HG03460 (cell line): ENCODE data around the gene PSMD11.
A peak's percentile ranks its signal among the peaks of the same experiment; 100 is the strongest.

Experiments used
- ATAC-seq: cut with Tn5 transposase; IDR thresholded peaks from one replicate; pipeline ENCODE4 v1.9.1; 2021; ENCODE audit not compliant: unreplicated experiment

The PSMD11 gene

DNA sequence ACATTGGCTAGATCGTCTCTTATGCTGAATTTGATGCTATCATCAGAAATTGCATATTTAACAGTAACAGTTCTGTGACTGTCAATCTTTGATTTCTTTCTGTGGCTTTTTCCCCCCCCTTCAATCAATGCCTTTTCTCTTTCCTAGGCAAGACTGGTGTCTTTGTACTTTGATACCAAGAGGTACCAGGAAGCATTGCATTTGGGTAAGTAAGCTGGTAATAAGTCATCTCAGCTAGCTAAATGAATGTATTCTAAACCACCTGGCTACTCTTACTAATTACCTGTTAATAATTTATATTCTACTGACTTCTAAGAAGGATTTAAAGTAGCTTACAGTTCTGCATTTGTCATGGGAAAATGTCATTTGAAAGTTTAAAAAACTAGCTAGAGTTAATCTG, 20.1 kb downstream of the PSMD11 start:
- no peak for ATAC-seq

DNA sequence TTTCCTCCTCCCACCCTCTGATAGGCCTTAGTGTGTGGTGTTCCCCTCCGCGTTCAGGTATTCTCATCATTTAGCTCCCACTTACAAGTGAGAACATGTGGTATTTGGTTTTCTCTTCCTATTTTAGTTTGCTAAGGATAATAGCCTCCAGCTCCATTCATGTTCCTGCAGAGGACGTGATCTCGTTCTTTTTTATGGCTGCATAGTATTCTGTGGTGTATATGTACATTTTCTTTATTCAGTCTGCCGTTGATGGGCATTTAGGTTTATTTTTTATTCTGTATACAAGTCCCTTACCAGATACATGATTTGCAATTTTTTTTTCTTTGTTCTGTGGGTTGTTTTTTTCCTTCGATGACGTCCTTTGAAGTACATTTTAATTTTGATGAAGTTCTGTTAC, 23.6 kb downstream of the PSMD11 start:
- no peak for ATAC-seq

DNA sequence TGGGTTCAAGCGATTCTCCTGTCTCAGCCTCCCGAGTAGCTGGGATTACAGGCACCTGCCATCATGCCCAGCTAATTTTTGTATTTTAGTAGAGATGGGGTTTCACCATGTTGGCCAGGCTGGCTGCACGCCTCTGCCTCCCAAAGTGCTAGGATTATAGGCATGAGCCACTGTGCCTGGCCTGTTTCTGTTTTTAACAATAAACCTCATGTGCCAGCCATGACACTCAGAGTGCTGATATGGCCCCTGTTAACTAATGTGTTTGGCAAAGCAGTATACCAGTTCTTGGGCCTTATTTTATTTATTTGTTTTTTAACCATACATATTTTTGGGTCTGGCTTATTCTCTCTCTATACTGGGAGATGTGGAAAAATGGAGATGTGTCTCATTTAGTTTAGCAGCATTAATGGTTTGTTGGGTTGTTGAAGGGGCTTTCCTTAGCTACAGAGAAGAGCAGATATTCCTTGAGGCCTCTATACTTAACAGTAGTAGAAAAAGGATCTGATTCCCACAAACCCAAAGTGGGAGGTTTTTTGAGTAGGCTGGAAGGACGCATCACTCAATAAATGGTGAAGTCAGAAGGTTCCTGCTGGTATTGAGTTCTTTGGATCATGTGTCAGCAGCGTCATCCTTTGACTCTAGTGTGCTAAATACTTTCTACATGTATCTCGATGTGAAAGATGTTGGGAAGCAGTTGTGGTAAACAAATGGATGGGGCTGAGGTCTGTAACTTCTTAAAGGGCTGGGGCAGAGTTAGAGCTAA, 26.3 kb downstream of the PSMD11 start:
- ATAC-seq: no peak

DNA sequence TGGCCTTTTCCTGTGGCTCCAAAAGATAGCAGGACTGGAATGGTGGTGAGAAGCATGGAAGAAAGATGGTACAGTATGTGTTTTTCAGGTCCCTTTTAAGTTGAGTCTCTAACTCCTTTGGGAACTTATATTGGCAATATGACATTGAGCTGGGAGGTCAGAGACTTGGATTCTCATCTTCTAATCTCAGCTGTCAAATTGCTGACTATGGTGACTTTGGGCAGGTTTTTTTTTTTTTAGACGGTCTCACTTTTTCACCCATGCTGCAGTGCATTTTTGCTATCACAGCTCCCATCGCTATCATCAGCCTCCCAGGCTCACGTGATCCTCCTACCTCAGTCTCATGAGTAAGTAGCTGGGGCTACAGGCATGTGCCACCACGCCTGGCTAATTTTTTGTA, 27.3 kb downstream of the PSMD11 start:
- ATAC-seq: no peak

DNA sequence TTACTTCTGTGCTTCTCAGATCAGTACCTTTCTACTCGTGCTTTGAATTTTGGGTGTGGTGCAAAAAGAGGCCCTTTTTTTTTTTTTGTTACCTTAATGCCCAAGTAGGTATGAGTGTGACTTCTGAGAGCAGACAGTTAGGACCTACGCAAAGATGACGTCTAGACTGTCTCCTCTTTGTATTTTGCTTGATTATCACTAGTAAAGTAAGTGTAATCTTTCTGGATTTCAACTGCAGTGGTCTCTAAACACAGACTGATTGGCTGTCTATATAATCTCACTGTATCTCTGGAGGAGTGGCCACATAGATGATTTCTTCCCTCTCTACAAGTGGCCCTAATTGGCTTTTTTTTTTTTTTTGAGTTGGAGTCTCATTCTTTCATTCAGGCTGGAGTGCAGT, 30.9 kb downstream of the PSMD11 start:
- ATAC-seq: no peak

DNA sequence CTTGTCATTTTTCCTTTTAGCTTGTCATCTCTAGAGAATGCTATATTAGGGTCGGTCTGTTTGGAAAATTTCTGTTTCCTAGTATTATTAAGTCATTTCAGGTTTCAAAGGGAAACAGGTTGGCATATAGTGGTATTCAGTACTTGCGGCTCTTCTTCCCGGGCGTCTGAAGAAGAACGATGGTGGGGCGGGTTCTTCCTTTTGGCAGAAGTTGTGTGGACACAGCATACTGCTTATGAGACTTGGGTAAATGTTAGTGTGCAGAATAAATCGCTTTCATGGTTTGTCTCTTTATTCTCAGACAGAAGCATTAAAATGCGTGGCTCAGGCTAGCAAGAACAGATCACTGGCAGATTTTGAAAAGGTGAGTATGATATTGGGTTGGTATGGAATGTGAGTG, 32.9 kb downstream of the PSMD11 start:
- ATAC-seq: no peak

DNA sequence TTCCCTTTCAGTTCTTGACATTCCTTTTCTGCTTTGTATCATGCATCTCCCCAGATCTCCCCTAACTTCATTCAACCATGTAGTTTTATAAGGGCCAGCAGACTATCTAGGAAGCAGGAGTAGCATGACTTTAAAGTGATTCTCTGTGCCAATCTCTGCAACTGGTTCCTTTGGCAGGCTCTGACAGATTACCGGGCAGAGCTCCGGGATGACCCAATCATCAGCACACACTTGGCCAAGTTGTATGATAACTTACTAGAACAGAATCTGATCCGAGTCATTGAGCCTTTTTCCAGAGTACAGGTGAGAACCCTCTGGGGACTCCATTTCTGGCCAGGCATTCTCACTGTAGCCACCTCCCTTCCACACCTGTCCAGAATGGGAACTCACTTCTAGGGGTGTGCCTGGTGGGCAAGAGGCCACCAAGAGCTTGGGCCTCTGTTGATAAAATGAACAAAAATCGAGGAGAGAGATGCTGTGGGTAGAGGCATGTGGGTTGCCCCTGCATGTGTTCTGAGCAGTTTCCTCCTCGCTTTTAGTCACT, 34.8 kb downstream of the PSMD11 start:
- ATAC-seq: no peak

DNA sequence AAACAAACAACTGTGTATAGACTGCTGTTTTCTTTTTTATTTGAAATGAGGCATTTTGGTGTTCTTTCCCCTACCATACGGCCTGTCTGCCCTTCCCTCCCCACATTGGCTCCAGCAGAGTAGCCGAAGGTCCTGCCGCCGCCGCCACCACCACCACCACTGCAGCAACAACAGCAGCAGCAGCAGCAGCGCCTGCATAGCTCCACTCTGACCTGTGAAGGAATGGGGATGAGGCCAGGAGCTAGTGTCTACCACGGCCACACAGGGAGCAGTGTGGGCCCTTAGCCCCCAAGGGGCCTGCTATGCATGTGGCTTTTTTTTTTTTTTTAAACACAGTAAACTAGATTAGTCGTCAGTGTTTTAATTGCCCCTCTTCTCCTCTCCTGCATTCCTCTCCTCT, 36.9 kb downstream of the PSMD11 start:
- ATAC-seq: no peak

DNA sequence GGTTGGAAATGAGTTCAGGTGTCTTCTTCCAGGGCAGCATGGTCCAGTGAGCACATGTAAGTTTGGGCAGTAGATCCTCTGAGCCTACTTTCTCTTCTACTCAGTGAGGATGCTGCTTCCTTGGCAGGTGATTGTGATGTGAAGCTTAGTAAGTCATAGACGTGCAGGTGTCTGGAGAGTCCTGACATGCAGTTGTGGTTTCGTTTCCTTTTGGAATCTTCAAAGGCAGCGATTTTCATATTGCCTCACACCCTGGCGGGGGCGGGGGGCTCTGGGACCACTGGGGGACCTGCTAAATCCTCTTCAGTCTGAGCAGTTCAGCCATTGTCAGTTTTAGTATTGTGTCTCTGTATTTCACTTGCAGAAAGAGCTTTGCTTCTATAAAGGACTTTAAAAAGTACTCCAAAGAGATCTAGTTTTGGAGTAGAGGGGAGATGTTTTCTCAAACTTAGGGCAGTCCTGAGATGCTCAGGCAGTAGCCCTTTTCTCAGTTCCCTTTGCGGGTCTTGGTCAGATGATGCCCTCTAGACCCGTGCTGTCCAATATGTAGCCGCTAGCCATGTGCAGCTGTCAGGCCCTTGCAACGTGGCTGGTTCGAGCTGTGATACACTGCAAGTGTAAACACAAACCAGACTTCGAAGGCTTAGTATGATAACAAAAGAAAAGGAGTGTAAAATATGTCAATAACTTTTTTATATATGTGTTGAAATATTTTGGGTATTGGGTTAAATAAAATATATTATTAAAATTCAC, 38.4 kb downstream of the PSMD11 start:
- ATAC-seq: no peak

DNA sequence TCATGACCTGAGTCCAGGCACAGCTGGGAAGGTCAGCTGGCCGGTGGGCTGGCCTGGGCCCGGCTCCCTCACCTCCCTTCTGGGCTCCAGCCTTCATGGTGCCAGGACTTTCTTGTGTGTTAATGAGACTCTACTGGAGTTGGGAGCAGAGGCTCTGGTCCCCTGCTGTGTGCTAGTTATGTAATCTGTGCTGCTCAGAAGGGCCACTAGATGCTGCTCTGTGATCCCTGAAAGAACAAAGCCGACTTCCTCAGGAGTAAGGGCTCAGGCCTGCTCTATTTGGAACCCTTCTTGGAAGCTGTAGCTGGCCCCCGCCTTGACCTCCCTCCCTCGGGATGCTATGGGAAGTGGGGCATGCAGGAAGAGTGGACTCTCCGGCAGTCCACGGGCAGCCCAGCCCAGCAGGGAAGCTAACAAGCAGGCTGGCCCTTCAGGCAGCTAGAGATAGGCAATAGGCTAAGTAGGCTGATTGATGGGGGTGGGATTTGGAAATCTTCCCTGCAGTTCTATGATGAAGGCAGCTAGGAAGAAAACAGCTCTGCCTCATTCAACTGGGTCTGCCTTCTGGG, 39.2 kb downstream of the PSMD11 start:
- ATAC-seq: no peak

DNA sequence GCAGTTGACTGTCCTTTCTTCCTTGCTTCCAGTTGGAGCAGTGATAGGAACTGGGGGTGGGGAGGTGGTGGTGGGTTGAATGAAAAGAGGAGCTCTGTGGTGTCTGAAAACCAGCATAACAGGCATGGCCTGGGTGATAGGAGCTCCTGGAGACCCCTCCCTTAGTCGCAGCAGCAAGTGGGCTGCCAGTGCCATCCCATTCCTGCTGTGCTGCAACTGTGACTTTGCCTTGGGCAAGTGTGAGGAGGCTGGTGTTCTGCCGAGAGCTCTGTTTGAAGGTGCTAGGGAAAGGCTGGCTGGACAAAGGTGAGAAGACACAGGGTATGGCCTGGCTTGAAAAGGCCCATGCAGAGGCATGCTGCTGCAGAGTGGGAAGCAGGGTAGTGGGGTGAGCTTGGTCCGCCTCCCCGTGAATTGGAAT, 39.7 kb downstream of the PSMD11 start:
- ATAC-seq: no peak

DNA sequence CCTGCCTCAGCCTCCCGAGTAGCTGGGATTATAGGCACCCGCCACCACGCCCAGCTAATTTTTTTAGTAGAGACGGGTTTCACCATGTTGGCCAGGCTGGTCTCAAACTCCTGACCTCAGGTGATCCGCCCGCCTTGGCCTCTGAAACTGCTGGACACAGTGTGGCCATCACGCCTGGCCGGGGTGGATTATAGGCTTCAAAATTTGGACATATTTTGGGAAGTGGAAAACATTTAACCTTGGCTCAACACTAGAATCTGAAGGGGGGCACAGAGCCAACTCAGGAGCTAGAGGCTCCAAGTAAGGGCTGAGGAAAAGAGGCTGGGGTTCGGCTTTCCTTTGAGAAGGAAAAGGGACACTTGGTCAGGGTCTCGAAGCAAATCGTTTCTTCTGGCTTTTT, 40.3 kb downstream of the PSMD11 start:
- no peak for ATAC-seq

DNA sequence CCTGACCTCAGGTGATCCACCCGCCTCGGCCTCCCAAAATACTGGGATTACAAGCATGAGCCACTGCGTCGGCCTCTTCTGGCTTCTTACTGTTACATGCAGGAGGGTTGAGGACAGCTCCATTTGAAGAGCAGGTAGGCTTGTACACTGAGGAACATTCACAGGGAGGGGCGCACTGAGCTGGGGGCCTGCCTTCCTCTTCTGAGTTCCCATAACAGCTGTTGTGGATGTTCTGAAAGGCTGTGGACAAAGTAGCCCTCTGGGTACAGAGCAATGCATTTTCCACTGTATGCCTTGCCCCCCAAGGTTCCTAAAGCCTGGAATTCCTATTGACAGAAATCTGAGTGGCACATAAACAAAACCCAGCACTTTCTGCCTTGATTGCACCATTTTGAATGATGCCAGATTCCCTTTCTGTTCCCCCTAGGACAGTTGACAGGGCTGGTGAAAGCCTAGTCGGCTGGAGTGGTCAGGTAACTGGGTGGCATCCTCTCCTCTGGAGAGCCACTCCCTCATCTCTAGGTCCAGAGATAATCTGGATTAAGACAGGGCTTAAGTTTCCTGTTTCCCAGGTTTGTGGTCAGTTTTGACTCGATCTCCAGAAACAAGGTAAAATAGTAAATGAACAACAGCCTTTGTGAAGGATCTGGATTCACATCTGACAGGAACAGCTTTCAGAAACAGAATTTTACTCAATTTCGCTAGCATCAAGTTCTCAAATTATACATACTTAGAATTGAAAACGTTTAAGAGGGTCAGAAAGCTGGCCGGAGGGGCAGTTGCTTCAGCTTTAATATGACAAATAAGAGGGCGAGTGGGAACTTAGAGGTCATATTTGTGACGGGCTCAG, 41.2 kb downstream of the PSMD11 start:
- ATAC-seq: no peak

DNA sequence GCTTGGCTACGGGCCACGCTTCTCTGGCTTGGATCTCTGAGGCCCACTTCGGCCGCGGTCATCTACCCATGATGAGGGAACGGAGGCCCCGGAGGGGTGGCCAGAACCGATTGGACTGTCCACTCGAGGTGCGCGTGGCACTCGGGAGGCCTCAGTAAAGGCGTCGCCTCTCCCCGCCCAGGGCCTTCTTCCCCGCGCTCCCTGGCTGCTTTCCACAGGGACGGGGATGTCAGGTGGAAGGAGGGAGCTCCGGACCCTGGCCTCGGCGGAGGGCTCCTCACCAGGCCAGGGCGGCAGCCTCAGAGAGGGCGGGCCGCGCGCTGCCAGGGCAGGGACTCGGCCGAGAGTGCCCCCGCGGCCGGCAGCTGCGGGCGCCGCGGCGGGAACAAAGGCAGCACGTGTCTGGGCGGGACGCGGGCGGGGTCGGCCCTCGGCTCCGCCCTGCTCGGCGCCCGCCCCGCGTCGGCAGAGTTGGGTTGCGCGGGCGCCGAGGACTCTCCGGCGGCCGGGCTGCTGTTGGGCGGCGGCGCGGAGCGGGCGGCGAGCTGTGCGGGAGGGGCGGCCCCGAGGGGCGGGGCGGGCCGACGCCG, 41.9 kb downstream of the PSMD11 start:
- peak; percentile 36 for ATAC-seq

DNA sequence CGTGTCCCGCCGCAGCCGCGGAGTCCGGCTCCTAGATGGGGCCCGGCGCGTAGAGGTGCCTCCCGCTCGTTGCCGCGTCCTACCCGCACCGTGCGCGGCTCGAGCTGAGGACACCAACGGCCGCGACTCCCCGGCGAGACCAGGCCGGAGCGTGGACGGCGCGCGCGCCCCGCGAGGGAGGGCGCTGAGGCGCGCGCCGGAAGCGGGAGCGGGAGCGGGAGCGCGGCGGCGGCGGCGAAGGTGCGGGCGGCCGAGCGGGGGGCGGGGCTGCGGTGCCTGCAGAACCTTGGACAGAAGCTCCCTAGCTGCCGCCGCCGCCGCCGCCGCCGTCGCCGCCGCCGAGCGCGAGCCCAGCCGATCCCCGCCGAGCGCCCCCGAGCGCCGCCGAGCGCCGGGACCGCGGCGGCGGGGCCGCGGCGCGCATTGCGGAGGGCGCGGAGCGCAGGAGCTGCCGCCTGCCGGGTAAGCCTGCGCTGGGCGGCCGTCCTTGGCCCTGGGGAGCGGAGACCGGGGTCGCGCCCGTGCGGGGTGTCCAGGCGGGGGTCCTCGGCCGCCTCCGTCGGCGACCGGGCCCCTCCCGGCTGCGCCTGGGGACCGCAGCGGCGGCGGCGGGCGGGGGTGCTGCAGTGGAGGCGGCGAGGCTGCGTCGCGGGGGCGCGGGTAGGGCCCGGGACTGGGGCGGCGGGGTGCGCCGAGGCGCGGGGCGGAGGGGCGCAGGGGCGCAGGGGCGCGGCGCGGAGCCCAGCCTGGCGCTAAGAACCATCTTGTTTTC, 42.6 kb downstream of the PSMD11 start, which contains the start of gene CDK5R1:
CDK5R1 (plus strand) TSS at position 293 of the 772 bp plus-strand sequence. CDS start 628 bp downstream, outside the sequence.
- peak; percentile 52 for ATAC-seq

DNA sequence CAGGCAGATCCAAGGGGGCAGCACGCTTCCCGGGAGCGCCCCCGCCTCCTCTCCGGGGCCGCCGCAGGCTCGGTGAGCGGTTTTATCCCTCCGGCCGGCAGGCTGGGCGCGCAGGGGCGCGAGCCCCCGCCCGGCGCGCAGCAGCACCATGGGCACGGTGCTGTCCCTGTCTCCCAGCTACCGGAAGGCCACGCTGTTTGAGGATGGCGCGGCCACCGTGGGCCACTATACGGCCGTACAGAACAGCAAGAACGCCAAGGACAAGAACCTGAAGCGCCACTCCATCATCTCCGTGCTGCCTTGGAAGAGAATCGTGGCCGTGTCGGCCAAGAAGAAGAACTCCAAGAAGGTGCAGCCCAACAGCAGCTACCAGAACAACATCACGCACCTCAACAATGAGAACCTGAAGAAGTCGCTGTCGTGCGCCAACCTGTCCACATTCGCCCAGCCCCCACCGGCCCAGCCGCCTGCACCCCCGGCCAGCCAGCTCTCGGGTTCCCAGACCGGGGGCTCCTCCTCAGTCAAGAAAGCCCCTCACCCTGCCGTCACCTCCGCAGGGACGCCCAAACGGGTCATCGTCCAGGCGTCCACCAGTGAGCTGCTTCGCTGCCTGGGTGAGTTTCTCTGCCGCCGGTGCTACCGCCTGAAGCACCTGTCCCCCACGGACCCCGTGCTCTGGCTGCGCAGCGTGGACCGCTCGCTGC, 43.3 kb downstream of the PSMD11 start:
- ATAC-seq: no peak

DNA sequence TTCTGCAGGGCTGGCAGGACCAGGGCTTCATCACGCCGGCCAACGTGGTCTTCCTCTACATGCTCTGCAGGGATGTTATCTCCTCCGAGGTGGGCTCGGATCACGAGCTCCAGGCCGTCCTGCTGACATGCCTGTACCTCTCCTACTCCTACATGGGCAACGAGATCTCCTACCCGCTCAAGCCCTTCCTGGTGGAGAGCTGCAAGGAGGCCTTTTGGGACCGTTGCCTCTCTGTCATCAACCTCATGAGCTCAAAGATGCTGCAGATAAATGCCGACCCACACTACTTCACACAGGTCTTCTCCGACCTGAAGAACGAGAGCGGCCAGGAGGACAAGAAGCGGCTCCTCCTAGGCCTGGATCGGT, 43.9 kb downstream of the PSMD11 start:
- ATAC-seq: no peak

DNA sequence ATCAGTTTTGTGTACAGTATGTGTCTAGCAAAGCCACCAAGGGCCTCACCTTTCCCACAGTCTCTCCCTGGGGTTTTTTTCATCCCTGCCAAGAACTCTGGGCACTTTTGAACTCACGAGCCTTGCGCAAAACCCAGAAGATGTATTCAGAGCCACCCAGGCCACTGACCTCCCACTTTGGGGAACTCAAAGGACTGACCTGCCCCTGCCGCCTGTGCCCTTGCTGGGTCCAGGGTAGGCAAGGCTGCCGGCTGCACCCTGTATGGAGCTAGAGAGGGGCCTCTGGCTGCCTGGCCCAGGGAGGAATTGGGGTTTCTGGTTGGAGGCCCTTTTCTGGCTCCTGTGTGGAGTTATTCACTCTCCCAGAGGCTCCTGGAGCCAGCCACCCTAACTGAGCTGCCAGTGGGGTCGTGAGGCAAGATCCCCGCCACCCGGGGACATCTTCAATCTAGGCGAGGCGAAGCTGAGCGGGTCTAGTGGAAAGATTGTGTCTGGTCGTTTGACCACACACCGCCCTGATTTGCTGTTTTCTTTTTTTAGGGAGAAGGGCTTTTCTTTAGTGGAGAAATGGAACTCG, 44.4 kb downstream of the PSMD11 start:
- ATAC-seq: no peak
